Uterus (tissue), 4 donors: Measurements from ENCODE around the gene AATF. TPM values are rescaled to one million over a fixed set of nuclear protein-coding genes. Genes with fewer than 3 reads are reported as not detected.

Experiments used
- DNase-seq, 2 donors: peaks; one replicate each; pipeline ENCODE4 v3.0.0-alpha.2; 2019 to 2020
- H3K27ac ChIP-seq, 2 donors: fragments of 200-600 bp; sonication (generic); 1 replicate in 1 of 2; 2 replicates in 1 of 2; pipeline ENCODE4 v1.5.1; 2016 to 2018
- H3K27me3 ChIP-seq, 2 donors: fragments of 200-600 bp; sonication (generic); one replicate each; pipeline ENCODE4 v1.5.1; 2018 to 2019; ENCODE audit warnings: control low read depth in 1 of 2
- H3K36me3 ChIP-seq, 2 donors: fragments of 200-600 bp; sonication (generic); one replicate each; pipeline ENCODE4 v1.5.1; 2019; ENCODE audit warnings: control low read depth in 1 of 2
- H3K4me1 ChIP-seq, 2 donors: fragments of 200-600 bp; sonication (generic); one replicate each; pipeline ENCODE4 v1.5.1; 2018 to 2019; ENCODE audit warnings: control low read depth in 1 of 2
- H3K4me3 ChIP-seq, 2 donors: fragments of 200-600 bp; sonication (generic); 1 replicate in 1 of 2; 2 replicates in 1 of 2; pipeline ENCODE4 v1.5.1; 2018 to 2019; ENCODE audit warnings: mild to moderate bottlenecking in 1 of 2
- H3K9me3 ChIP-seq, 2 donors: fragments of 200-600 bp; sonication (generic); one replicate each; pipeline ENCODE4 v1.5.1; 2019; ENCODE audit warnings: control low read depth in 1 of 2
- CTCF ChIP-seq, 4 experiments: fragments of 200-600 bp in 2 of 4; fragments of 450-650 bp in 2 of 4; sonication (generic) in 2 of 4; IDR thresholded peaks; one replicate each; pipeline ENCODE4 v1.5.1; 2016 to 2019; ENCODE audit warnings: antibody characterized with exemption in 4 of 4, mild to moderate bottlenecking in 2 of 4, moderate library complexity in 1 of 4
- POLR2A ChIP-seq, 2 donors: fragments of 450-650 bp; IDR thresholded peaks; one replicate each; pipeline ENCODE4 v1.6.1; 2016; ENCODE audit warnings: antibody characterized with exemption in 2 of 2, mild to moderate bottlenecking in 1 of 2, moderate library complexity in 1 of 2
- intact Hi-C: fragments of 100-400 bp; cut with DNase I; formaldehyde crosslinking; loops from one replicate; pipeline ENCODE4 v1.15.1; 2023; ENCODE audit warnings: low total_unique reads
- total RNA-seq, 4 donors: library from RNA; depleted of rRNA in 3 of 4; stranded (reverse); fragments of >200 nt in 3 of 4; gene quantifications; one replicate each; pipeline versions ENCODE4 v1.1.0 to v1.2.4, GENCODE V29; 2014 to 2023
- donor health status: DM: yes; HTN: yes; CAD: no.

AATF gene
- total RNA-seq, 4 donors from 2014 or later = 10.0 to 48.2 (median 30.3) TPM

- intact Hi-C loops = no loop called here
- Histone ChIP-seq H3K9me3 (no peaks in the 10 kb centered on the region), H3K4me3 (no peak overlapping the region), H3K27ac (no peak overlapping the region), H3K36me3 (no peaks in the 10 kb centered on the region), H3K4me1 (no peaks in the 10 kb centered on the region), H3K27me3 (no peaks in the 10 kb centered on the region)
- no peak for TF ChIP-seq POLR2A (IDR thresholded peaks at IDR 0.05)
- no peak for TF ChIP-seq CTCF (IDR thresholded peaks at IDR 0.05)
- DNase-seq = no peak
These were observed 82.8 kb downstream of the AATF start for GRCh38 chr17:37031493-37032083.

GRCh38 chr17:37037590-37038155 lies 88.9 kb downstream of the AATF start:
- Histone ChIP-seq H3K9me3 (no peaks in the 10 kb centered on the region), H3K4me3 (no peak overlapping the region), H3K36me3 (no peaks in the 10 kb centered on the region), H3K27me3 (no peaks in the 10 kb centered on the region), H3K27ac (no peak overlapping the region), H3K4me1 (no peaks in the 10 kb centered on the region)
- intact Hi-C loops = no loop called here
- TF ChIP-seq POLR2A (IDR thresholded peaks at IDR 0.05) (no peak), CTCF (IDR thresholded peaks at IDR 0.05) (no peak)
- no peak for DNase-seq

- TF ChIP-seq CTCF (IDR thresholded peaks at IDR 0.05) (no peak), POLR2A (IDR thresholded peaks at IDR 0.05) (no peak)
These were observed 90.5 kb downstream of the AATF start for GRCh38 chr17:37039269-37039668.

GRCh38 chr17:37041932-37042331 lies 93.2 kb downstream of the AATF start:
- no peaks in the 10 kb centered on the region for H3K4me1 ChIP-seq
- no peak for DNase-seq
- intact Hi-C loops = loop anchor here (10.0 kb wide), 1 partner anchor 437 kb away; the partner anchor contains the start of gene MRM1
- H3K9me3 ChIP-seq = no peaks in the 10 kb centered on the region
- H3K27me3 ChIP-seq = no peaks in the 10 kb centered on the region
- no peak overlapping the region for H3K4me3 ChIP-seq
- no peak overlapping the region for H3K27ac ChIP-seq
- H3K36me3 ChIP-seq = no peaks in the 10 kb centered on the region
- no peak for TF ChIP-seq POLR2A (IDR thresholded peaks at IDR 0.05)
- TF ChIP-seq CTCF (IDR thresholded peaks at IDR 0.05) = no peak

More at GRCh38 chr17:37039269-37039668, 90.5 kb downstream of the AATF start:
- Histone ChIP-seq H3K27me3 (no peaks in the 10 kb centered on the region), H3K27ac (no peak overlapping the region), H3K4me1 (no peaks in the 10 kb centered on the region), H3K36me3 (no peaks in the 10 kb centered on the region), H3K4me3 (no peak overlapping the region), H3K9me3 (no peaks in the 10 kb centered on the region)
- DNase-seq = no peak
- intact Hi-C loops = no loop called here

GRCh38 chr17:37043201-37043600 lies 94.4 kb downstream of the AATF start:
- Histone ChIP-seq H3K27me3 (no peaks in the 10 kb centered on the region), H3K4me1 (no peaks in the 10 kb centered on the region), H3K36me3 (no peaks in the 10 kb centered on the region), H3K9me3 (no peaks in the 10 kb centered on the region), H3K27ac (no peak overlapping the region), H3K4me3 (no peak overlapping the region)
- TF ChIP-seq CTCF (IDR thresholded peaks at IDR 0.05) = no peak
- no peak for TF ChIP-seq POLR2A (IDR thresholded peaks at IDR 0.05)
- intact Hi-C loops = loop anchor here (10.0 kb wide), 1 partner anchor 438 kb away; the partner anchor contains the start of gene MRM1
- no peak for DNase-seq
